RWPE1 (cell line): ENCODE data around the gene TMEM201.

Experiments
- CTCF ChIA-PET: fragments of 350-600 bp; sonication (Branson Sonifier 250); formaldehyde crosslinking; extraction: SDS; loops from one replicate; lab custom pipeline; 2021; lab: Yijun Ruan, JAX
- POLR2A ChIA-PET: fragments of 400-600 bp; formaldehyde crosslinking; extraction: SDS; loops from one replicate; lab custom pipeline; 2020; ENCODE audit warnings: antibody characterized with exemption; ENCODE audit not compliant: low non-redundant PET; lab: Yijun Ruan, JAX
- DNase-seq: peaks from one replicate; pipeline ENCODE4 v3.0.0; 2012; ENCODE audit warnings: low spot score
- H3K27ac ChIP-seq: fragments of 450-650 bp; 2 replicates; pipeline ENCODE4 v1.5.1; 2017
- TF ChIP-seq, protein P1 (sequence below): fragments of 450-650 bp; conservative IDR thresholded peaks from 2 replicates; pipeline ENCODE4 v1.5.1; 2017; ENCODE audit warnings: low read depth, mild to moderate bottlenecking

The TMEM201 gene

DNA sequence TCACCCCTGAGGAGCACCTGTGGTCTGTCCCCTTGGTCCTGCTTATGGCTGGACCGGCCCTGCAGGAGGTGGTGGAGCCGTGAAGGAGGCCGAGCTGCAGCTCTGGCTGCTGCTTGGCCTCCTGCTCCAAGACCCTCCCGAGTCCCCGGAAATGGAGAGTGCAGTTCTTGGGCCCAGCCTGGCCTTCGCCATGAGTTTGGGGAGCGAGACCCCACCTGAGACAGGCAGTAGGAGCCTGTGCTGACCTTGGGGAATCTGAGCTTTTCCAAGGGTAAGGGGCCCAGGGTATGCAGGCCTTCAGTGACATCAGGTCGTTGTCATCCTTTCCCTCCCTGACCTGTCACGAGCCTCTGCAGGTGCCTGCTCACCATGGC, 14.1 kb downstream of the TMEM201 start:
- CTCF ChIA-PET: no interaction called here
- TF ChIP-seq, protein P1, sequence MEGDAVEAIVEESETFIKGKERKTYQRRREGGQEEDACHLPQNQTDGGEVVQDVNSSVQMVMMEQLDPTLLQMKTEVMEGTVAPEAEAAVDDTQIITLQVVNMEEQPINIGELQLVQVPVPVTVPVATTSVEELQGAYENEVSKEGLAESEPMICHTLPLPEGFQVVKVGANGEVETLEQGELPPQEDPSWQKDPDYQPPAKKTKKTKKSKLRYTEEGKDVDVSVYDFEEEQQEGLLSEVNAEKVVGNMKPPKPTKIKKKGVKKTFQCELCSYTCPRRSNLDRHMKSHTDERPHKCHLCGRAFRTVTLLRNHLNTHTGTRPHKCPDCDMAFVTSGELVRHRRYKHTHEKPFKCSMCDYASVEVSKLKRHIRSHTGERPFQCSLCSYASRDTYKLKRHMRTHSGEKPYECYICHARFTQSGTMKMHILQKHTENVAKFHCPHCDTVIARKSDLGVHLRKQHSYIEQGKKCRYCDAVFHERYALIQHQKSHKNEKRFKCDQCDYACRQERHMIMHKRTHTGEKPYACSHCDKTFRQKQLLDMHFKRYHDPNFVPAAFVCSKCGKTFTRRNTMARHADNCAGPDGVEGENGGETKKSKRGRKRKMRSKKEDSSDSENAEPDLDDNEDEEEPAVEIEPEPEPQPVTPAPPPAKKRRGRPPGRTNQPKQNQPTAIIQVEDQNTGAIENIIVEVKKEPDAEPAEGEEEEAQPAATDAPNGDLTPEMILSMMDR: no peak
- DNase-seq: no peak
- no peak overlapping the region for H3K27ac ChIP-seq
- POLR2A ChIA-PET: no interaction called here

DNA sequence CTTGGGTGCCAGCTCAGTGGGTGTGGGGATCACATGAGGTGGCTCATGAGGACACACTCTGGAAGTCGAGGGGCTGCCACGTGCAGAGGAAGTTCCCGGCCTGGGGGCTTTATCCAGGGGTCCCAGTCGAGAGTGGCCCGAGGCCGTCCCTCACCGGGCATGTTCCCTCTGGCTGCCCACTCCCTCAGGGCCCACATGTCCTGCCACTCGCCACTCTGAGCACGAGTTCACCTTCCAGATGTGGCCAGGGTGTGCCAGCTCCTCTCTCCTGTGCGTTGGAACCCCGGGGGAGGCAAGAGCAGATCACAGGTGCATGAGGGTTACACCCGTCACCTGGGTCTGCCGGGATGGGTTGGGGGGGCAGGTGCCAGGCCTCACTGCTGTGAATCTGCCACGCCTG, 14.6 kb downstream of the TMEM201 start:
- TF ChIP-seq, protein P1: no peak
- H3K27ac ChIP-seq: no peak overlapping the region
- POLR2A ChIA-PET: no interaction called here
- CTCF ChIA-PET: no interaction called here
- no peak for DNase-seq

DNA sequence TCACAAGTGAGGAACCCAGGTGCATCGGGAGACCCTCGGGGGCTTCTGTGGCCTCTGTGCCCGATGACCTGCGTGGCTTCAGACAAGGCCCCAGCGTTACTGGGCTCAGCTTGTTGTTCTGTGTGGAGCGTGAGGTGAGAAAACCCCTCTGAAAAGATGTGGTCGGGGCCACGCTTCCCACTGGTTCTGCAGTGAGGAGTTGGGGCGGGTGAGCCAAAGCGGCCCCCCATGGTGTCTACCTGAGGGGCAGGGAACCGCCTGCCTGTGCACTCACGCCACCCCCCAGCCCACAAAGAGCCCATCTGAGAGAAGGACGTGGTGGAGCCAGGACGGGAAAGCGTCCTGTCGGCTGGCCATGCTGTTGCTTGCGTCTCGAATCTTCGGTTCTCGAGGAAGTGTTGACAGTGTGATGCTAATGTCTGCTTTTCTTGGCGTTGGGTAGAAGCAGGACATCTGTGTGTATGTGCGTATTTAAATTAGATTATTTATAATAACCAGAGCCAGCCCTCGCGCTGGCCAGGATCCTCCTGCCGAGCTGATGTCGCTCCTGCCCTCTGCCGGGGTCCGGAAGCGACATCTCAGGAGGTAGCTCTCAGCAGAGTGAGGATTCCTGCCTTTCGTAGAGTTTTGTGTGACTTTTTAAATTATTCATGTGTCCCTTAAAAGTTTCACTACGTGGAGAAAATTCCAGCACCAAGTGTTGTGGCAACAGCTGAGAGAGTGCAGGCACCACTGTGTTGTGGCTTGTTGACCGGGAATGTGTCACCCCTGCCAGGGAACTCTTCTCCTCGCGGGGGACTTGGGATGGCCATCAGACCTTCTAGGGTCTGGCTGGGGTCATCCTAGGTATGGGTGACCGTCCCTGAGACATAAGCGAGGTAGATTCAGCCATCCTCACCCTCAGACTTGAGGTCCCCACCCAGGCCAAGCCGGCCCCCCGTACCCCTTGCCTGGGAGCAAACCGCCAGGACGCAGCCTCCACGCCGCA, 15.3 kb downstream of the TMEM201 start:
- no peak overlapping the region for H3K27ac ChIP-seq
- POLR2A ChIA-PET: no interaction called here
- TF ChIP-seq, protein P1: no peak
- no peak for DNase-seq
- CTCF ChIA-PET: no interaction called here

DNA sequence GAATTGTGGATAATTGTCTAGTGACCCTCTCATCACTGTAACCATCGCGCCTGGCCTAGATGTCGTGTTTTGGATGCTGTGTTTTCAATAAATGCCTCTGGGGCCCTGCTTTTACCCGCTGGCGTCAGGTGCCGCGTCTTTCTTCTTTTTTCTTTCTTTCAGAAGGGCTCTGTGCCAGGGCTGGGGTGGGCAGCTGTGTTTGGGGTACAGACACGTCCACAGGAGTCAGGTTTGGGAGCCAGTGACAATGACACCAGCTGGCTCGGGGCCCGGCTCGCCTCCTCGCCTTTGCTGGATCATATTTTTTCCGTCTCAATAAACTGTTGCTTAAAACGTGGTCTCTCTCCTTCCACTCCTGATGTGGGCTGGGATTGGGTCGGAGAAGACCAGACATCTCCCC, 16.1 kb downstream of the TMEM201 start:
- DNase-seq: no peak
- ChIA-PET POLR2A (no interaction called here), CTCF (no interaction called here)
- H3K27ac ChIP-seq: peak overlapping the region; percentile 1; the same call in 1 of the 2 replicates
- TF ChIP-seq, protein P1: no peak

DNA sequence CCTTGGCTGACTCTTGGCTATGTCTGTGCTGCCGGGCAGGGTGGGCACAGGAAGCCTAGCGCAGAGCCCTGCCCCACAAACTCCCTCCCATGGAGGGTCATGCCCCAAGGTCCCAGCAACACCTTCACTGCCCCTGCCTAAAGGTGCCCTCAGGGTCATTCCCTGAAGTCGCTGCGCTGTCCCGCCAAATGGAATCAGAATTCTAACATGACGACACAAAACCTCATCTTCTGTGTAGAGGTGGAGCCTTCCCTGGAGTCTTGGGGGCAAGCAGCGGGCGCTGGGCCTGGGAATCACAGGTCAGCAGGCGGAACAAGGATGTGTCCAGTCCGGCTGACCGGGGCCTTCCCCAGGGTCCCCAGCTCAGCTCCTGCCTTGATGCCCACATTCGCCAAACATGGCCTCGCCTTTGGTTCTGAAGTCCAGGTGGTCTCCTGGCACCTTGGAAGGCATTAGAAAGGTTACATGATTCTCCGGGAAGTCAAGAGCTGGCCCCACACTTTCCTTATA, 17.3 kb downstream of the TMEM201 start:
- CTCF ChIA-PET: no interaction called here
- TF ChIP-seq, protein P1: no peak
- H3K27ac ChIP-seq: no peak overlapping the region
- no peak for DNase-seq
- POLR2A ChIA-PET: no interaction called here

DNA sequence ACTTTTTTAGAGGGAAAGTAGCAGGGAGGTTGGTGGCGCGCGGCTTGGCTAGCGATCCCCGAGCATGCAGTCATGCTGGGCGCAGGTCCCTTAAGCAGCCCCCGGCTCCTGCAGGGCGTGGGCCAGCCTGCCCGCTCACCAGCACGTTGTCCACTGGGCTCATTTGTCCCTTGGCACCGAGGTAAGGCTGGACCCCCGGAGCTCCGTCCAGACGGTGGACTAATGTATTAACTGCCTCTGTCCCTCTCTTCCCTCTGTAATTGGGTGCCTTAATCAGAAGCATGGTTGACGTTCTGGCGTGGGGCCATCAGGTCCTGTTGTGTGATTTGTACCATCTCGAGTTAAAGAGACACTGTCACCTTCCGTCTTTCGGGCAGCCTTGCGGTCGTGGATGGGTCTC, 17.7 kb downstream of the TMEM201 start:
- ChIA-PET POLR2A (no interaction called here), CTCF (no interaction called here)
- TF ChIP-seq, protein P1: no peak
- DNase-seq: no peak
- H3K27ac ChIP-seq: peak overlapping the region; percentile 18
